SU-DHL-6 (cell line): ENCODE measurements around the gene KIF17.

Experiments
- H2AFZ ChIP-seq: fragments of 200-600 bp; sonication (generic); 2 replicates; pipeline ENCODE4 v1.6.1; 2014; ENCODE audit warnings: low read depth, mild to moderate bottlenecking, moderate library complexity, mixed read lengths, antibody characterized with exemption, low read length; ENCODE audit not compliant: severe bottlenecking
- H3F3A ChIP-seq: fragments of 200-600 bp; shearing (Covaris generic); 2 replicates; pipeline ENCODE4 v1.6.0; 2016; ENCODE audit warnings: antibody characterized with exemption, mild to moderate bottlenecking; ENCODE audit not compliant: insufficient read depth
- H3K27ac ChIP-seq: fragments of 200-600 bp; sonication (generic); 2 replicates; pipeline ENCODE4 v1.5.1; 2016; ENCODE audit warnings: low read depth, mild to moderate bottlenecking, low read length, moderate library complexity, mixed read lengths
- H3K27me3 ChIP-seq: fragments of 200-600 bp; sonication (generic), shearing (Covaris generic); 2 replicates; pipeline ENCODE4 v1.6.0; 2014; ENCODE audit warnings: mild to moderate bottlenecking, low read length
- H3K36me3 ChIP-seq: fragments of 200-600 bp; sonication (generic); 2 replicates; pipeline ENCODE4 v1.6.1; 2014; ENCODE audit warnings: mild to moderate bottlenecking, low read length, mixed read lengths
- H3K4me2 ChIP-seq: fragments of 300-600, 200-600 bp; shearing (Covaris generic), sonication (generic); 2 replicates; pipeline ENCODE4 v1.6.0; 2014; ENCODE audit warnings: low read length, low read depth, mild to moderate bottlenecking; ENCODE audit not compliant: poor library complexity, severe bottlenecking
- H3K4me3 ChIP-seq: fragments of 200-600 bp; sonication (generic); 2 replicates; pipeline ENCODE4 v1.5.1; 2014; ENCODE audit warnings: antibody characterized with exemption, low read length, mild to moderate bottlenecking, mixed read lengths; ENCODE audit not compliant: insufficient read depth, poor library complexity, severe bottlenecking
- H3K79me2 ChIP-seq: fragments of 200-600 bp; sonication (generic); 2 replicates; pipeline ENCODE4 v1.6.1; 2014; ENCODE audit warnings: mild to moderate bottlenecking, low read length, moderate library complexity; ENCODE audit not compliant: insufficient read depth
- H3K9ac ChIP-seq: fragments of 200-600 bp; sonication (generic); 2 replicates; pipeline ENCODE4 v1.7.0; 2014; ENCODE audit warnings: mild to moderate bottlenecking, low read length
- H3K9me2 ChIP-seq: fragments of 200-600 bp; sonication (generic); replicated peaks from 2 replicates; pipeline ENCODE4 v1.6.1; 2014; ENCODE audit warnings: low read length; ENCODE audit not compliant: insufficient read depth
- H3K9me3 ChIP-seq: fragments of 200-600 bp; sonication (generic); 2 replicates; pipeline ENCODE4 v1.6.1; 2014; ENCODE audit warnings: low read length, mixed read lengths; ENCODE audit not compliant: insufficient read depth
- H4K20me1 ChIP-seq: fragments of 200-600 bp; sonication (generic); 2 replicates; pipeline ENCODE4 v1.6.1; 2014; ENCODE audit warnings: low read depth, mild to moderate bottlenecking, antibody characterized with exemption, low read length, moderate library complexity, mixed read lengths
- CTCF ChIP-seq: fragments of 200-600 bp; sonication (generic); IDR thresholded peaks from one replicate; pipeline ENCODE4 v1.5.1; 2017; ENCODE audit warnings: antibody characterized with exemption, mild to moderate bottlenecking, low read length, moderate library complexity; ENCODE audit not compliant: insufficient read depth, poor library complexity, severe bottlenecking
- EZH2phosphoT487 ChIP-seq: fragments of 200-600 bp; sonication (generic), shearing (Covaris generic); conservative IDR thresholded peaks from 2 replicates; pipeline ENCODE4 v1.6.1; 2018; ENCODE audit warnings: mild to moderate bottlenecking, antibody characterized with exemption, low read length, moderate library complexity, mixed read lengths

The KIF17 gene

GRCh38 chr1:20715406-20715805 is 2.4 kb downstream of the KIF17 start:
- TF ChIP-seq CTCF, result no peak
- TF ChIP-seq EZH2phosphoT487, result no peak
- H3F3A ChIP-seq, result no peaks in the 10 kb centered on the region
- no peak overlapping the region for H3K27ac ChIP-seq
- H3K9me3 ChIP-seq, result no peaks in the 10 kb centered on the region
- no peak overlapping the region for H2AFZ ChIP-seq
- H3K4me2 ChIP-seq, result no peak overlapping the region
- no peak overlapping the region for H3K9ac ChIP-seq
- no peaks in the 10 kb centered on the region for H3K9me2 ChIP-seq
- H3K79me2 ChIP-seq, result no peaks in the 10 kb centered on the region
- H3K36me3 ChIP-seq, result no peaks in the 10 kb centered on the region
- H4K20me1 ChIP-seq, result no peaks in the 10 kb centered on the region
- H3K4me3 ChIP-seq, result no peak overlapping the region
- no peaks in the 10 kb centered on the region for H3K27me3 ChIP-seq

- Histone ChIP-seq H3K4me3 (no peak overlapping the region), H3K9me3 (no peaks in the 10 kb centered on the region), H3K9me2 (no peaks in the 10 kb centered on the region), H3F3A (no peaks in the 10 kb centered on the region), H3K27me3 (no peaks in the 10 kb centered on the region), H3K36me3 (no peaks in the 10 kb centered on the region), H3K27ac (no peak overlapping the region), H4K20me1 (no peaks in the 10 kb centered on the region), H2AFZ (no peak overlapping the region), H3K4me2 (no peak overlapping the region), H3K79me2 (no peaks in the 10 kb centered on the region), H3K9ac (no peak overlapping the region)
- TF ChIP-seq EZH2phosphoT487 (no peak), CTCF (no peak)
These were observed 4.4 kb downstream of the KIF17 start for GRCh38 chr1:20713440-20713839.

GRCh38 chr1:20712215-20712577 is 5.6 kb downstream of the KIF17 start:
- H2AFZ ChIP-seq, result no peak overlapping the region
- H3K9me2 ChIP-seq, result no peaks in the 10 kb centered on the region
- H3K9me3 ChIP-seq, result no peaks in the 10 kb centered on the region
- TF ChIP-seq EZH2phosphoT487 (no peak), CTCF (no peak)
- H3K36me3 ChIP-seq, result no peaks in the 10 kb centered on the region
- no peak overlapping the region for H3K4me2 ChIP-seq
- H3K9ac ChIP-seq, result no peak overlapping the region
- H3K4me3 ChIP-seq, result no peak overlapping the region
- H3K79me2 ChIP-seq, result no peaks in the 10 kb centered on the region
- no peaks in the 10 kb centered on the region for H4K20me1 ChIP-seq
- H3K27me3 ChIP-seq, result no peaks in the 10 kb centered on the region
- H3K27ac ChIP-seq, result no peak overlapping the region
- H3F3A ChIP-seq, result no peaks in the 10 kb centered on the region
